CD4-positive, alpha-beta T cell treated with Interferon alpha-2 for 1 hour (primary cell): Measurements from ENCODE around the gene WDR20.
"Not testable (repeated sequence)": the region's sequence is repeated elsewhere in the genome, so short reads cannot be mapped to it uniquely, and the experiment has no call there.

ENCODE experiments used
- DNase-seq, 2 donors: peaks; one replicate each; pipeline ENCODE4 v3.0.0-alpha.2; 2020 to 2022

The WDR20 gene

DNA sequence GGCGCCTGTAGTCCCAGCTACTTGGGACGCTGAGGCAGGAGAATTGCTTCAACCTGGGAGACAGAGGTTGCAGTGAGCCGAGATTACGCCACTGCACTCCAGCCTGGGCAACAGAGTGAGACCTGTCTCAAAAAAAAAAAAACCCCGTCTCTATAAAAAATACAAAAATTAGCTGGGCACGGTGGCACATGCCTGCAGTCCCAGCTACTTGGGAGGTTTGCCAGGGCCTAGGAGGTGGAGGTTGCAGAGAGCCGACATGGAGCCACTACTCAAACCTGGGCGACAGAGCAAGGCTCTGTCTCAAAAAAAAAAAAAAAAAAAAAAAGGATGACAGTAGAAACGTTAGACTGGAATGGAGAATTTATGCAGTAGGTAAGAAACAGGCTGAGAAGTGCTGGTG lies 5.7 kb upstream of the WDR20 start:
- not testable (repeated sequence) for DNase-seq

DNA sequence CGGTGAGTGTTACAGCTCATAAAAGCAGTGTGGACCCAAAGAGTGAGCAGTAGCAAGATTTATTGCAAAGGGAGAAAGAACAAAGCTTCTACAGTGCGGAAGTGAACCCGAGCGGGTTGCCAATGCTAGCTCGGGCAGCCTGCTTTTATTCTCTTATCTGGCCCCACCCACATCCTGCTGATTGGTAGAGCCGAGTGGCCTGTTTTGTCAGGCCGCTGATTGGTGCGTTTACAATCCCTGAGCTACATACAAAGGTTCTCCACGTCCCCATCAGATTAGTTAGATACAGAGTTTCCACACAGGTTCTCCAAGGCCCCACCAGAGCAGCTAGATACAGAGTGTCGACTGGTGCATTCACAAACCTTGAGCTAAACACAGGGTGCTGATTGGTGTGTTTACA lies 5.0 kb upstream of the WDR20 start:
- not testable (repeated sequence) for DNase-seq

GRCh38 chr14:102135456-102135855 lies 4.2 kb upstream of the WDR20 start:
- not testable (repeated sequence) for DNase-seq

- DNase-seq = no peak
Measured at GRCh38 chr14:102138535-102138934, 1.2 kb upstream of the WDR20 start.

DNA sequence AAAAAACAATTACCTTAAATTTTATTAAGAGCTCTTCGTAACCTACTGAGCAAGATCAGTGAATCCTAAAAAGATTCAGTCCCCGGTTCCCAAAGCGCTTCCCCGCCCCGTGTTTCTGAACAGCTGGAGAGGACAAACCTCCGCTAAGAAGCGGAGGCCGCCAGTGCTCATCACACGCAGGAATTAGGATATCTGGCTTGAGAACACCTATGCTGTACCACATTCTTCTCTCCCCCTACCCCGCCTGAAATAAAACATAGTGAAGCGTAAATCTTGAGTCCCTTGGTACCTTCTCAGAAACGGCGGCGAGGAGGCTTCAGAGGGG lies 774 bp upstream of the WDR20 start:
- DNase-seq = no peak

DNA sequence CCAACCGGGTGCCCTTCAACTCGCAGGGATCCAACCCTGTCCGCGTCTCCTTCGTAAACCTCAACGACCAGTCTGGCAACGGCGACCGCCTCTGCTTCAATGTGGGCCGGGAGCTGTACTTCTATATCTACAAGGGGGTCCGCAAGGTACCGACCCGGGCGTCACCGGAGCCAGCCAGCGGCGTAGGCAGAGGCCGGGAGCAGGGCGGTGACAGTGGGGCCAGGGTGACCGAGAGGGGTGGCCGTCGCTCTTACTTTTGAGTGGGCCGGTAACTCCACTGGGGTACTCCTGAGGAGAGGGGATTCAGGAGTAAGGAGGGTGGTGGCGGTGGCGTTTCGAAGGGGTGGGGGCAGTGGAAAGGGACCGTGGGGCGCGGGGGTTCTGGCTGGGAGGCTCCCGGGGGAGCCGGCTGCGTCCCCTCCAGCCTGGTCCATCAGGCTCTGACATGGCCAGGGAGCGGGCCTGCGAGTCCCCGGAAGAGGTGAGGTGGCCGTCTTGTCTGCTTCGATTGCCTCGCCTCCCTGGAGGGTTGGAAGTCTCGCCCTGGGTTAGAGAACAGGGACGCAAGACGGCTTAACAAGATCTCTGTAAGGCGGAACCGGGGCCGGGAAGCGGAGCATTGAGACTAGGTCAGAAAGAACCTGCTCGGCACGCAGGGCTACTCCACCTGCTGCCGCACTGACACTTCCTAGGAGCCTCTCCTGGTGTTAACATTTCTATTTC lies 491 bp downstream of the WDR20 start:
- peak in 1 of 2 donors; percentile 33 for DNase-seq

- DNase-seq = no peak
Measured at GRCh38 chr14:102140750-102141145, 1.1 kb downstream of the WDR20 start.

DNA sequence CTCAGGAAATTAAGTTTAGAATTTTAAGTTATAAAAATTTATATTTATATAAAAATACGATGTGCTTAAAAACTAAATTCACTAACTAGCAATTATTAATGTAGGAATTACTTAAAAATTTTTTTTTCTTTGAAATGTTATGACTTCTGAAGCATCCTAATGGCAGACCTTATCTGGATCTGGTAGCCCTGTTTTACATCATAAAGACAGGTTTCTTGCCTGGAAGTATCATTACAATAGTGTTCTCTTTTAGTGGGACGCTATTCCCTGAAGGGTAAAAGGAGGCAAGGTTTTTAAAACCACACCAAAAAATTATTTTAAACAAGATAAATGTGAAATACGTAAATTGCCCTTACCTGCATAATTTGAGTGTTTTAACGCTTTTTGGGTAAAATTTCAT lies 2.1 kb downstream of the WDR20 start:
- DNase-seq = no peak

- no peak for DNase-seq
Measured at GRCh38 chr14:102144914-102145313, 5.2 kb downstream of the WDR20 start.

DNA sequence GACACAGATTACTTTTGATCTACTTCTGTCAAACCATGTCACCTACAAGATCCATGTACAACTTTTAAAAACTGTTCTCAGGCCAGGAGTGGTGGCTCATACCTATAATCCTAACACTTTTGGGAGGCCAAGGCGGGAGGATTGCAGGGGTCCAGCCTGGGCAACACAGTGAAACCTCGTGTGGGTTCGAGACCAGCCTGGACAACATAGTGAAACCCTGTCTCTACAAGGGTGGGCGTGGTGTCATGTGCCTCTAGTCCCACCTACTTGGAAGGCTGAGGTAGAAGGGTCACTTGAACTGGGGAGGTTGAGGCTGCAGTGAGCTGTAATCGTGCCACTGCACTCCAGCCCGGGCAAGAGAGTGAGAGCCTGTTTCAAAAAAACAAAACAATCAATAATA lies 5.7 kb downstream of the WDR20 start:
- DNase-seq = no peak

DNA sequence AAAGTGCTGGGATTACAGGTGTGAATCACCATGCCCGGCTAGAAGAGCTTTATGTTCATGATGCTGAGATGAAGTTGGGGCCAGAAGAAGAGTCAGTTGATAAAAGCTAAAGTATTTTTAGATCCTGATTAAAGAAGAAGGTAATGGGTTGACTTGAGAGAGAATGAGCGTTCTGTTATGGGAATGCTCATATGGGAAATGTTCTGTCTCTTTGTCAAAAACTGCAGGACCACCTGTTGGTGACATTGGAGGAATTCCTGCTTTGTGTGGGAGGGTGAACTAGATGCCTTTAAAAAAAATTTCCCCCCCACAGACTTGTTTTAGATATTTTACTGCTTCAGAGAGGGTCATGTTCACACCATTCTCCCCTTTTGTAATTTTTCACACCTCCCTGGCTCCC lies 6.7 kb downstream of the WDR20 start:
- no peak for DNase-seq

GRCh38 chr14:102150083-102150482 lies 10.4 kb downstream of the WDR20 start:
- no peak for DNase-seq

- DNase-seq = no peak
Measured at GRCh38 chr14:102150744-102151143, 11.0 kb downstream of the WDR20 start.

DNA sequence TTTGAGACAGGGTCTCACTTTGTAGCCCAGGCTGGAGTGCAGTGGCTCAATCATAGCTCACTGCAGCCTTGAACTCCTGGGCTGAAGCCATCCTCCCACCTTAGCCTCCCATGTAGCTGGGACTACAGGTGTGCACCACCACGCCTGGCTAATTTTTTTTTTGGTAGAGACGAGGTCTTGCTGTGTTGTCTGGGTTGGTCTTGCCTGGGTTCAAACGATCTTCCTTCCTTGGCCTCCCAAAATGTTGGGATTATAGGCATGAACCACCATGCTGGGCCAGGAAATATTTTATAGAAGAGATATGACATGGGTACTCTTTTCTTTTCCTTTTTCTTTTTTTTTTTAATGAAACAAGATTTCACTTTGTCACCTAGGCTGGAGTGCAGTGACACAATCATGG lies 11.7 kb downstream of the WDR20 start:
- DNase-seq = not testable (repeated sequence)

GRCh38 chr14:102154121-102154520 lies 14.4 kb downstream of the WDR20 start:
- DNase-seq = no peak

- no peak for DNase-seq
Measured at GRCh38 chr14:102154821-102155549, 15.3 kb downstream of the WDR20 start.

DNA sequence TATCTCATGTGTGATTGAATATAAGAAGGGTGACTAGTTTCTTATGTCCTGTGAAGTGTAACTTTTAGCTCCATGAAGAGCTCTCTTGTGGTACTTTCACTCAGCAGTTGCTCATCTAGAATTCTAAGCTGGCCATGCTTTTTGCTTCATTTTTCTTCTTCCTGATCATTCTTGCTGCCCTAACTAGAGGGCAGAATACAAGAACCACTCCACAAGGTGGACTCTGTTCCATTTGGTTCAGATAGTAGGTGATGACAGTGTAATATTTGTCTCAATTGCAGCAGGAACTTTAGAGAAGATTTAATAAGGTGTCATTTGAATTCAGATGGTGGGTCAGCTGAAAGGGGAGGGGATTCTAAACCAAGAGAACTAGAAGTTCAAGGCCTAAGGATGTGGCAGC lies 17.6 kb downstream of the WDR20 start:
- no peak for DNase-seq

DNA sequence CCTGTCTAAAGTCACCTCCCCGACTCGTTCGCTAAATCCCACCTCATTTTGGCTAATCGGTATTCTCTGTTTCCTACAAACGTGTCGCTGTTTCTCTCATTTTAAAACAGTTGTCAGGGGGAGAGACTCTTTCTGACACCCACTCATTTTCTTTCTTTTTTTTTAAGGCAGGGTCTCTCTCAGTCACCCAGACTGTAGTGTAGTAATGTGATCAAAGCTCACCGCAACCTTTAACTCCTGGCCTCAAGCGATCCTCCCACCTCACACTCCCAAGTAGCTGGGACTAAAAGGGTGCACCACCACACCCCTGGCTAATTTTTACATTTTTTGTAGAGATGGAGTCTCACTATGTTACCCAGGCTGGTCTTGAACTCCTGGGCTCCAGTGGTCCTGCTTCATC lies 19.1 kb downstream of the WDR20 start:
- DNase-seq = no peak

GRCh38 chr14:102159841-102160240 lies 20.1 kb downstream of the WDR20 start:
- DNase-seq = no peak

DNA sequence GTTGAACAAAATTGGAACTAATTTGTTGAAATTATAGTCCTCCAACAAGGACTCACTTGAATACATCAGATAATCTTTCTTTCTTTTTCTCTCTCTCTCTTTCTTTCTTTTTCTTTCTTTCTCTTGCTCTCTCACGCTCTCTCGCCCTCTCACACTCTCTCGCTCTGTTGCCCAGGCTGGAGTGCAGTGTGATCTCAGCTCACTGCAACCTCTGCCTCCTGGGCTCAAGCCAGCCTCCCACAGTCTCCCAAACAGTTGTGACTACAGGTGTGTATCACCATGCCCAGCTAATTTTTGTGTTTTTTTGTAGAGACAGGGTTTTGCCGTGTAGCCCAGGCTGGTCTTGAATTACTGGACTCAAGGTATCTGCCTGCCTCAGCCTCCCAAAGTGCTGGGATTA lies 22.8 kb downstream of the WDR20 start:
- no peak for DNase-seq

DNA sequence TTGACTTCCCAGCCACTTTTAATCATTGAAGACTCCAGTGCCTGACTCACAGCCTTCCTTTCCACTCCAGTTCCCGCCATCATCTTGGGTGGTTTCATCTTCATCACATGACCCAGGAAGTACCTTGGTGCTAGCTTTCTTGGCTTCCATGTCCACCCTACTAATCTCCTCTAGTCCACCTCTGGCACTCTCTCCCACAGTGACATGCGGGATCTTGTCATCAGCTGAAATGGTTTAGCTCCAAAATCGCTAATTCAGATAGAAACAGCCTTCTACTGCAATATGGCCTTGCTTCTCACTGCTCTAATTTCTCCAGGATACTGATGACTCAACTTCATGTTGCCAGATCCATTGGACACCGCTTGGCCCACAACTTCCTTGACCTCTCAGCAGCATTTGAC lies 24.5 kb downstream of the WDR20 start:
- DNase-seq = no peak

- DNase-seq = no peak
Measured at GRCh38 chr14:102164965-102165364, 25.3 kb downstream of the WDR20 start.

- no peak for DNase-seq
Measured at GRCh38 chr14:102170061-102170460, 30.4 kb downstream of the WDR20 start.

GRCh38 chr14:102171173-102172020 lies 31.7 kb downstream of the WDR20 start:
- DNase-seq = no peak
